Thyroid gland (tissue), 4 donors: Measurements from ENCODE around the gene SLBP. TPM values are rescaled to one million over a fixed set of nuclear protein-coding genes. Genes with fewer than 3 reads are reported as not detected.

Experiments used
- DNase-seq, 2 donors: peaks; one replicate each; pipeline ENCODE4 v3.0.0-alpha.2; 2019
- H3K27ac ChIP-seq, 3 donors: fragments of 200-600 bp; sonication (generic); 1 replicate in 2 of 3; 2 replicates in 1 of 3; pipeline ENCODE4 v1.5.1; 2016 to 2019; ENCODE audit warnings: mild to moderate bottlenecking in 1 of 3, moderate library complexity in 1 of 3
- H3K27me3 ChIP-seq: fragments of 200-600 bp; sonication (generic); one replicate; pipeline ENCODE4 v1.5.1; 2019
- H3K36me3 ChIP-seq, 2 donors: fragments of 200-600 bp; sonication (generic); one replicate each; pipeline ENCODE4 v1.5.1; 2016 to 2019
- H3K4me1 ChIP-seq, 2 donors: fragments of 200-600 bp; sonication (generic); one replicate each; pipeline ENCODE4 v1.5.1; 2017 to 2019
- H3K4me3 ChIP-seq, 3 donors: fragments of 200-600 bp; sonication (generic); replicated peaks in 1 of 3; 1 replicate in 2 of 3; 2 replicates in 1 of 3; pipeline ENCODE4 v1.5.1; 2016; ENCODE audit warnings: mild to moderate bottlenecking in 1 of 3
- H3K9me3 ChIP-seq: fragments of 200-600 bp; sonication (generic); one replicate; pipeline ENCODE4 v1.5.1; 2017
- POLR2A ChIP-seq, 2 donors: fragments of 450-650 bp; IDR thresholded peaks; one replicate each; pipeline ENCODE4 v1.6.1; 2017; ENCODE audit warnings: antibody characterized with exemption in 2 of 2, mild to moderate bottlenecking in 2 of 2, moderate library complexity in 1 of 2
- WGBS, 2 donors: methylation state at CpG; one replicate each; pipeline ENCODE4 v1.1.5; 2017; 5-methylcytosine and 5-hydroxymethylcytosine counted together
- intact Hi-C: fragments of 100-400 bp; cut with DNase I; formaldehyde crosslinking; loops from one replicate; pipeline ENCODE4 v1.15.1; 2023
- total RNA-seq, 4 donors: library from RNA; depleted of rRNA; stranded (reverse); fragments of >200 nt; gene quantifications; one replicate each; pipeline ENCODE4 v1.2.3, GENCODE V29; 2016
- TF ChIP-seq, protein P1 (sequence below), 6 experiments: fragments of 200-600 bp in 3 of 6; fragments of 450-650 bp in 3 of 6; sonication (generic) in 3 of 6; IDR thresholded peaks; one replicate each; pipeline ENCODE4 v1.5.1; 2016 to 2019; ENCODE audit warnings: antibody characterized with exemption in 6 of 6, mild to moderate bottlenecking in 2 of 6, inconsistent platforms in 1 of 6, moderate library complexity in 1 of 6

The SLBP gene
- total RNA-seq, 4 donors from 2014 or later, result 41.2 to 48.5 (median 43.3) TPM

DNA sequence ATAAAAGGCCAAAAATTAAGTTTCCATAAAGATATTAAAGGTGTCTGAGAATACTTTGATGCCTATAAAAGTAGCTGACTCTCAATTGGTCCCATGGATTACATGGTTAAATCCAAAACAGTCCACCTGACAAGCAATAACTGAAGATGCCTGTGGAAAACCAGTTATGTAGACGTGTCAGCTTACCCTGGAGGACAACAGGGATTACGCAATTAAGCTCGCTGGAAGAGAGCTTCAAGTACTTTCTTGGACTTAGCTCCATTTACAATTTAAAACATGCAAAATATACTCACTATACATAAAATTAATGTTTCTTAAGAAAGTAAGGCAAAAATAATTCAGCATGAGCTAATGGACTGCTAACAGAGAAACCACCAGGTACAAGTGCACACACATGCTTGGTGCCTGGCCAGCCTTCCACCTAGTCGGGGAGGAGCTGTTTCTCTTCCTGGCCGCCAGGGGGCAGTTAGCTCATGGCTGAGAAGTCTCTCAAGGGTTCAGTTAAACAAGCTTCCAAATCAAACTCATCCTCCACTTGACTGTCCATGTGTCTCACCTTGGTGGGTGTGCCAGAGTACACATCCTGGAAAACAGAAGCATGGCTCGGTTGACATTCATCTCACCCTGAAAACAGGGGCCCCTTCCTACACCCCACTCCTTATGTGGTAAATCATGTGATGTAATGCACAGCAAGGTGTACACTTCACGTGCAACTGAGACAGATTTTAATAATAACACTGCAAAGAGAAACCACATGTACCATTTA is 18.8 kb downstream of the SLBP start:
- TF ChIP-seq, protein P1, sequence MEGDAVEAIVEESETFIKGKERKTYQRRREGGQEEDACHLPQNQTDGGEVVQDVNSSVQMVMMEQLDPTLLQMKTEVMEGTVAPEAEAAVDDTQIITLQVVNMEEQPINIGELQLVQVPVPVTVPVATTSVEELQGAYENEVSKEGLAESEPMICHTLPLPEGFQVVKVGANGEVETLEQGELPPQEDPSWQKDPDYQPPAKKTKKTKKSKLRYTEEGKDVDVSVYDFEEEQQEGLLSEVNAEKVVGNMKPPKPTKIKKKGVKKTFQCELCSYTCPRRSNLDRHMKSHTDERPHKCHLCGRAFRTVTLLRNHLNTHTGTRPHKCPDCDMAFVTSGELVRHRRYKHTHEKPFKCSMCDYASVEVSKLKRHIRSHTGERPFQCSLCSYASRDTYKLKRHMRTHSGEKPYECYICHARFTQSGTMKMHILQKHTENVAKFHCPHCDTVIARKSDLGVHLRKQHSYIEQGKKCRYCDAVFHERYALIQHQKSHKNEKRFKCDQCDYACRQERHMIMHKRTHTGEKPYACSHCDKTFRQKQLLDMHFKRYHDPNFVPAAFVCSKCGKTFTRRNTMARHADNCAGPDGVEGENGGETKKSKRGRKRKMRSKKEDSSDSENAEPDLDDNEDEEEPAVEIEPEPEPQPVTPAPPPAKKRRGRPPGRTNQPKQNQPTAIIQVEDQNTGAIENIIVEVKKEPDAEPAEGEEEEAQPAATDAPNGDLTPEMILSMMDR (IDR thresholded peaks at IDR 0.05), result peak; percentile 87 to 94 (median 92)
- no peak for TF ChIP-seq POLR2A (IDR thresholded peaks at IDR 0.05)
- Histone ChIP-seq H3K36me3 (peaks cover 32 to 40% of the 10 kb centered on the region in 2 donors), H3K9me3 (no peaks in the 10 kb centered on the region), H3K27me3 (no peaks in the 10 kb centered on the region), H3K4me1 (peaks cover 0 to 3% of the 10 kb centered on the region in 2 donors), H3K4me3 (no peak overlapping the region), H3K27ac (no peak overlapping the region)
- DNase-seq, result peak; percentile 75 to 88
- 35 to 38% methylated on average over 7 of the region's 7 CpGs for WGBS, 2 donors
- intact Hi-C loops, result no loop called here

DNA sequence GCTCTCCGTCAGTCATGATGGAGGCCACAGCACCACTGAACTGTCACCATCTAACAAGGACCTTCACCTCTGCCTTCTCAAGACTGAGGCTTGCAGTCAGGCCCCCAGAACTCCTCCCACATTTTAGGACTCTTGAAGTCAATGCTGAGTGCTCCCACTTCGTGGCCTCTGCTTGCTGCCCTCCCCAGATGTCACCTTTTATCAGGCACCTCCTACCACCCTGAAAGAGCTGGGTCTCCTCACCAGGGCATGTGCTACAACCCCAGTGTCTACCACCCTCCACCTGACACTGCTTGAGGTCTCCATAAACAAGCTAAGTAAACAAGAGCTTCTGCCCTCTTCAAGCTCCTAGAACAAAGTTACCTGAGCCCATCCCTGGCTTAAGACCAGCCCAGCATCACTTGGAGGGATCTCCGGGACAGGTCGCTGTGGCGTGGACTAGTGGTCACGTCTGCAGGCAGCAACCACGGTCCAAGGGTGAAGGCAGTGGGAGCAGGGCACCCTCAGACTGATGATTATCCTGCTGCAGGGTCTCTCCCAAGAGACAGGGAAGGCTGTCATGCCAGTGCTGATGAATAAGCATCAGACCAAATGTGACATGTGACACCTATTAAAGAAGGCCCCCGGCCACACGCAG is 20.3 kb downstream of the SLBP start:
- Histone ChIP-seq H3K9me3 (no peaks in the 10 kb centered on the region), H3K4me1 (peaks cover 0 to 3% of the 10 kb centered on the region in 2 donors), H3K4me3 (no peak overlapping the region), H3K36me3 (peaks cover 24 to 33% of the 10 kb centered on the region in 2 donors), H3K27me3 (no peaks in the 10 kb centered on the region), H3K27ac (no peak overlapping the region)
- intact Hi-C loops, result loop anchor here (2.0 kb wide), 1 partner anchor 33 kb away; no protein-coding TSS in a partner anchor
- 85 to 88% methylated on average over 9 of the region's 9 CpGs for WGBS, 2 donors
- no peak for DNase-seq
- TF ChIP-seq, protein P1 (IDR thresholded peaks at IDR 0.05), result no peak
- TF ChIP-seq POLR2A (IDR thresholded peaks at IDR 0.05), result no peak

DNA sequence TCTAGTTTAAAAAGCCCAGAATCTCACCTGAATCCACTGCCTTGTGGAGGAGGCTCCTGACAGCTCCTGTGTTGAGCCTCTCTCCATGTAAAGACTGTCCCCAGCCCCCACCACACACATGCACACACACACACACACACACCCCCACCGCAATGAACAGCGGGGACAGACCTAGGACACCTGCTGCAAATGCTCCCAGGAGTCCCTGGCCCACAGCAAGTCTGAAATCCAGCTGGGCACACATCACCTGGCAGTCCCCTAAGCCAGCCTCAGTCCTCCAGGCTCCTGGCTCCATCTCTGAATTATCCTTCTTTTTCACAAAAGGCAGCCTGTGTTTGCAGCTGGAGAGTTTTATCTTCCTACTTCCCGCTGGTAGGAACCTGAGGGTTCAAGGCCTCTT is 21.4 kb downstream of the SLBP start:
- no peaks in the 10 kb centered on the region for H3K27me3 ChIP-seq
- no peak overlapping the region for H3K27ac ChIP-seq
- peaks cover 19 to 23% of the 10 kb centered on the region in 2 donors for H3K36me3 ChIP-seq
- no peak for DNase-seq
- WGBS, 2 donors, result 100% methylated on average over 3 of the region's 3 CpGs
- H3K9me3 ChIP-seq, result no peaks in the 10 kb centered on the region
- peaks cover 0 to 3% of the 10 kb centered on the region in 2 donors for H3K4me1 ChIP-seq
- no peak overlapping the region for H3K4me3 ChIP-seq
- intact Hi-C loops, result loop anchor here (2.0 kb wide), 1 partner anchor 34 kb away; no protein-coding TSS in a partner anchor
- TF ChIP-seq, protein P1 (IDR thresholded peaks at IDR 0.05), result no peak
- no peak for TF ChIP-seq POLR2A (IDR thresholded peaks at IDR 0.05)

DNA sequence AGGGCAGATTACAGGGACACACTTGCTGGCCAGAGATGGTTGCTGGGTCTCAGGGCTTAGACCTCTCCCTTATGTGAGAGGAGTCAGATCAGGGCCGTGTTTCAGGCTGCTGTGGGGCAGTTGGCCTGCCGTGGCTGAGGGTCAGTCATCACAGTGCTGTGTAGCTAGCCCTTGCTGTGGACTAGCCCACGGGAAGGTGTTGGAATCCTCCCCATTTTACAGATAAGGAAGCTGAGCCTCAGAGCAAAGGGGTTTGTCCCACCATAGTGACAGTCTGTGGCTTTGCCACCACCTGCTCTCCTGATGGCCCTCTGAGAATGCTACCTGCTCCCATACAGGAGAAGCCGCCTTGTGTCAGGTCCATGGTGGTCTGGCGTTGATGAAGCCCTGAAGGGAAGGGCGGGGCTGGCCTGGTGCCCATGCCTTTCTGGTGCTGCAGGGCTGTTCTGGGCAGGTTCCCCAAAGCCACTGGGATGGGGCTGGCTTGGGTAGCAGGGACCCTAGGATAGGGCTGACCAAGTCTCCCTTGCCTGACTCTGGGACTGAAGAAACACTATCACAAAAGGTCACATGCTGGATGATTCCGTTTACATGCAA is 25.6 kb downstream of the SLBP start:
- Histone ChIP-seq H3K9me3 (no peaks in the 10 kb centered on the region), H3K27ac (no peak overlapping the region), H3K36me3 (peaks cover 8% of the 10 kb centered on the region in 2 donors), H3K27me3 (no peaks in the 10 kb centered on the region), H3K4me3 (no peak overlapping the region), H3K4me1 (peaks cover 0 to 13% of the 10 kb centered on the region in 2 donors)
- no peak for TF ChIP-seq POLR2A (IDR thresholded peaks at IDR 0.05)
- TF ChIP-seq, protein P1 (IDR thresholded peaks at IDR 0.05), result no peak
- no peak for DNase-seq
- WGBS, 2 donors, result 71 to 77% methylated on average over 4 to 5 of the region's 7 CpGs
- intact Hi-C loops, result no loop called here
